T follicular helper cell (primary cell): Measurements from ENCODE around the gene BNIPL.

ENCODE experiments used
- DNase-seq: peaks from one replicate; pipeline ENCODE4 v3.0.0-alpha.2; 2020; ENCODE audit warnings: low read depth

Gene BNIPL

GRCh38 chr1:151058692-151059091, 22.3 kb downstream of the BNIPL start:
- DNase-seq, result no peak

GRCh38 chr1:151059109-151060006, 23.0 kb downstream of the BNIPL start, which contains the start of gene CDC42SE1:
CDC42SE1 (minus strand) TSS chr1:151059622; CDS start chr1:151055730, 3,892 bp downstream.
- DNase-seq, result peak; percentile 72

GRCh38 chr1:151060007-151060656, 23.7 kb downstream of the BNIPL start, which contains the start of gene MLLT11:
MLLT11 (plus strand) TSS chr1:151060397; CDS start chr1:151067225, 6,828 bp downstream.
- no peak for DNase-seq

GRCh38 chr1:151060657-151061421, 24.5 kb downstream of the BNIPL start:
- DNase-seq, result no peak

DNA sequence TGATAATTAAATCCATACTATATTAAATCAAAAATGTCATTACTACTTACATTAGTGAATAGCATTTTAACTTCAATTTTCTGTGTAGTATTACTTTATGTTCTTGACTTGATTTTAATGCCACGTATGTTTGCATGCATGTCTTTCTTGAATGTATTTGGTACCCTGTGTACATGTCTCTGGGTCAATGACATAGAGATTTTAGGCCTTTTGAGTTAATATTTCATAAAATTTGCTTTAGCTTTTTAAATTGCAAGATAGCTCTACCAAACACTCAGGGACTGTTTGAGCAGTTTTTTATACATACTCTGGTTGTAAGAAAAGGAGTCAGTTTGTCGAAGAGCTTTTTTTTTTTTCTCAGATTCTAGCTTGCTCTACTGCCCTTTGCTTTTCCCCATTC, 25.3 kb downstream of the BNIPL start:
- DNase-seq, result no peak

GRCh38 chr1:151062741-151063371, 26.5 kb downstream of the BNIPL start:
- no peak for DNase-seq

- no peak for DNase-seq
Observed at GRCh38 chr1:151065089-151065645, 28.8 kb downstream of the BNIPL start.

GRCh38 chr1:151067185-151067584, 30.8 kb downstream of the BNIPL start:
- no peak for DNase-seq

GRCh38 chr1:151069103-151069486, 32.7 kb downstream of the BNIPL start:
- DNase-seq, result no peak

DNA sequence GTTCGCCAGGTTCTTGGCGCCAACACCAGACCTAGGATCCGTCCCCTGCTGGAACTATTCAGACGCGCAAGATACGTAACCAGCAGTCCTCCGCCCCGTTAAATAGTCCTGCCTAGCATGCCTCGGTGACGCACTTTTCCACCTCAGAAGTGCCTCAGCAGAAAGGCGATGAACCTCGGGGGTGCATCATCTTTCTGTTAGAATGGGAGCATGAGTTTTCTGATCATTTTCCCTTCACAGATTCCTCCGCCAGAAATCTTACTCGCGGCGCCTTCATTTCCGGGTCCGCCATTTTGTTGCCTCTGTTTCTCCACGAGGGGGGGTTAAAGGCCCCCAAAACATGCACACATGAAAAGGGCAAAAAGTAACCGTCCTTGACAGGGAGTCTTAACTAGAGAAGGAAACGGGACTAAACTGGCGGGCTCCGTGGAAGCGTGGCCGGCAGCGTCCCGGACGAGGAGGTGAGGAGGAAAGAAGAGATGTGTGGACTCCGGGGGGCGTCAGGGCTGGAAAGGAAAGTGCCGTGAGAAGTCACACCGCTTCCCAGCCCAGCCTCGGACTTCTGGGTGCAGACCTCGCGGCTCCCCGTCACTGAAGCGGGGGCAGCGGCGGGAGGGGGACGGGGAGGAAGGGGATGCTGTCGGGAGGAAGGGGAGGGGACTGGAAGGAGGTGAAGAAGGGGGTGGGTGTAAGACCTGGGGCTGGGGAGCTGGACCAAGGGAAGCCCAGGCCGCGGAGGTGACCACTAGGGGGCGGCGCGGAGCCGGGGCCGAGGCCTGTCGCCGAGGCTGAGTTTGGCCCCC, 34.3 kb downstream of the BNIPL start, which contains the start of gene GABPB2:
Gene GABPB2, plus strand, starts transcription at position 288 of the 803 bp plus-strand sequence. CDS start 17,429 bp downstream, outside the sequence.
- peak; percentile 83 for DNase-seq

DNA sequence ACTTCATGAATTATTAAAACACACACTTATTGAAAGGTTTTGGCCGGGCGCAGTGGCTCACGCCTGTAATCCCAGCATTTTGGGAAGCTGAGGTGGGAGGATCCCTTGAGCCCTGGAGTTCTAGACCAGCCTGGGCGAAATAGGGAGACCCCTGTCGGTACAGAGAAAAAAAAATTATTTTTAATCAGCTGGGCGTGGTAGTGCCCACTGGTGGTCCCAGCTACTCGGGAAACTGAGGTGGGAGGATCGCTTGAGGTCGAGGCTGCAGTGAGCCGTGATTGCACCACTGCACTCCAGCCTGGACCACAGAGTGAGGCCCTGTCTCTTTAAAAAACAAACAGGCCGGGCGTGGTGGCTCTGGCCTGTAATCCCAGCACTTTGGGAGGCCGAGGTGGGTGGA, 35.8 kb downstream of the BNIPL start:
- DNase-seq, result no peak

GRCh38 chr1:151085953-151086559, 49.7 kb downstream of the BNIPL start:
- DNase-seq, result no peak
